GM12875 (cell line): ENCODE results near the gene FRAS1.

Source experiments
- H3K4me3 ChIP-seq: one replicate; pipeline ENCODE4 v1.5.1; 2011; ENCODE audit warnings: low read depth, low read length, control low read depth
- CTCF ChIP-seq: IDR thresholded peaks from 2 replicates; pipeline ENCODE4 v1.5.1; 2011; ENCODE audit warnings: low read depth, mild to moderate bottlenecking, control low read depth, inconsistent platforms, low read length, moderate library complexity, borderline replicate concordance; ENCODE audit not compliant: insufficient read depth

Gene FRAS1

GRCh38 chr4:78377555-78377954 is 320.4 kb downstream of the FRAS1 start:
- no peak for TF ChIP-seq CTCF
- H3K4me3 ChIP-seq = no peak overlapping the region

GRCh38 chr4:78379040-78379439 is 321.9 kb downstream of the FRAS1 start:
- H3K4me3 ChIP-seq = no peak overlapping the region
- no peak for TF ChIP-seq CTCF

GRCh38 chr4:78379991-78380729 is 323.0 kb downstream of the FRAS1 start:
- H3K4me3 ChIP-seq = no peak overlapping the region

GRCh38 chr4:78386679-78387078 is 329.6 kb downstream of the FRAS1 start:
- TF ChIP-seq CTCF = no peak
- H3K4me3 ChIP-seq = no peak overlapping the region

More at GRCh38 chr4:78379991-78380729, 323.0 kb downstream of the FRAS1 start:
- no peak for TF ChIP-seq CTCF

- H3K4me3 ChIP-seq = no peak overlapping the region
- no peak for TF ChIP-seq CTCF
Measured at GRCh38 chr4:78395642-78396041, 338.5 kb downstream of the FRAS1 start.

- TF ChIP-seq CTCF = no peak
- no peak overlapping the region for H3K4me3 ChIP-seq
Measured at GRCh38 chr4:78396613-78397291, 339.6 kb downstream of the FRAS1 start.

GRCh38 chr4:78397292-78397630 is 340.1 kb downstream of the FRAS1 start:
- no peak overlapping the region for H3K4me3 ChIP-seq
- no peak for TF ChIP-seq CTCF
